ENCODE results near the gene MMP8. TPM values are rescaled to one million over a fixed set of nuclear protein-coding genes. Genes with fewer than 3 reads are reported as not detected.

MMP8 gene
- total RNA-seq, 2 donors from 2014 or later: 0.35 to 0.41 TPM

DNA sequence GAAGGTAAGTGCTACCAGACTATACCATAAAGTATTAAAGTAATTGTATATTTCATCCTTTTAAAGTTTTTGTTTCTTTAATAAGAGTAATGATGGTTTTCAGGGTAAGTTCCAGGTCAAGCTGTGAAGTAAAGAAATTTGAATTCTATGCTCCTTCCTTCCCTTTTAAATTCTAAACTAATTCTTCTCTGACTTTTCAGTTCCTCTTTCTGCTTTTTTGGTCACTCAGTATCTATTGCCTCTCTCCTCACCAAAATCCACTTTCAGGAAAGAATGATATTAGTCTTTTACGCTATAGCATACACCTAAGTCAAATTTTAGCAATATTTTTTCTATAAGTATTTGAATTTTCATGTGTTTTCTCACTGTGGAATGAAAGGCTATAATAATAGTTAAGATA, 8.2 kb downstream of the MMP8 start:
- no peak for DNase-seq (ENCODE audit: low spot score)
- Histone ChIP-seq H3K9me3 (no peaks in the 10 kb centered on the region), H3K36me3 (no peaks in the 10 kb centered on the region), H3K27me3 (no peaks in the 10 kb centered on the region), H3K4me3 (no peak overlapping the region), H3K4me1 (no peaks in the 10 kb centered on the region), H3K27ac (no peak overlapping the region)
- TF ChIP-seq, protein P1, sequence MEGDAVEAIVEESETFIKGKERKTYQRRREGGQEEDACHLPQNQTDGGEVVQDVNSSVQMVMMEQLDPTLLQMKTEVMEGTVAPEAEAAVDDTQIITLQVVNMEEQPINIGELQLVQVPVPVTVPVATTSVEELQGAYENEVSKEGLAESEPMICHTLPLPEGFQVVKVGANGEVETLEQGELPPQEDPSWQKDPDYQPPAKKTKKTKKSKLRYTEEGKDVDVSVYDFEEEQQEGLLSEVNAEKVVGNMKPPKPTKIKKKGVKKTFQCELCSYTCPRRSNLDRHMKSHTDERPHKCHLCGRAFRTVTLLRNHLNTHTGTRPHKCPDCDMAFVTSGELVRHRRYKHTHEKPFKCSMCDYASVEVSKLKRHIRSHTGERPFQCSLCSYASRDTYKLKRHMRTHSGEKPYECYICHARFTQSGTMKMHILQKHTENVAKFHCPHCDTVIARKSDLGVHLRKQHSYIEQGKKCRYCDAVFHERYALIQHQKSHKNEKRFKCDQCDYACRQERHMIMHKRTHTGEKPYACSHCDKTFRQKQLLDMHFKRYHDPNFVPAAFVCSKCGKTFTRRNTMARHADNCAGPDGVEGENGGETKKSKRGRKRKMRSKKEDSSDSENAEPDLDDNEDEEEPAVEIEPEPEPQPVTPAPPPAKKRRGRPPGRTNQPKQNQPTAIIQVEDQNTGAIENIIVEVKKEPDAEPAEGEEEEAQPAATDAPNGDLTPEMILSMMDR (IDR thresholded peaks at IDR 0.05): no peak

DNA sequence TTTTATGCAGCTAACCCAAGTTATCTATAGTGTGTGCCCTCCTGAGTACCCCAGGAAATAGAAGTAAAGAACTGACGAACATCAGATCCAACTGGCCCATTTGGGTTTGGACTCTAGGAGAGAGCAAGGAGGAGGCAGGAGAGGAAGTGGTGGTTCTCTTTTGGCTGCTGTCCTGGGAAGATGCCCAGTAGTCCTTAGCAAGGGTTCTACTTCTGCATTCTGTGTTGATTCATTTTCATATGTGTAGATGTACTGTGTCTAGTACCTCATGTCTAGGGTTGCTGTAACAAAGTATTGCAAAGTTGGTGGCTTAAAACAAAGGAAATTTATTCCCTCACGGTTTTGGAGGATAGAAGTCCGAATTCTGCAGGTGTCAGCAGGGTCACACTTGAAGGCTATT, 12.6 kb downstream of the MMP8 start:
- no peaks in the 10 kb centered on the region for H3K27me3 ChIP-seq
- no peaks in the 10 kb centered on the region for H3K4me1 ChIP-seq
- H3K27ac ChIP-seq: no peak overlapping the region
- no peak for DNase-seq (ENCODE audit: low spot score)
- TF ChIP-seq, protein P1 (IDR thresholded peaks at IDR 0.05): no peak
- H3K9me3 ChIP-seq: no peaks in the 10 kb centered on the region
- no peaks in the 10 kb centered on the region for H3K36me3 ChIP-seq
- no peak overlapping the region for H3K4me3 ChIP-seq

DNA sequence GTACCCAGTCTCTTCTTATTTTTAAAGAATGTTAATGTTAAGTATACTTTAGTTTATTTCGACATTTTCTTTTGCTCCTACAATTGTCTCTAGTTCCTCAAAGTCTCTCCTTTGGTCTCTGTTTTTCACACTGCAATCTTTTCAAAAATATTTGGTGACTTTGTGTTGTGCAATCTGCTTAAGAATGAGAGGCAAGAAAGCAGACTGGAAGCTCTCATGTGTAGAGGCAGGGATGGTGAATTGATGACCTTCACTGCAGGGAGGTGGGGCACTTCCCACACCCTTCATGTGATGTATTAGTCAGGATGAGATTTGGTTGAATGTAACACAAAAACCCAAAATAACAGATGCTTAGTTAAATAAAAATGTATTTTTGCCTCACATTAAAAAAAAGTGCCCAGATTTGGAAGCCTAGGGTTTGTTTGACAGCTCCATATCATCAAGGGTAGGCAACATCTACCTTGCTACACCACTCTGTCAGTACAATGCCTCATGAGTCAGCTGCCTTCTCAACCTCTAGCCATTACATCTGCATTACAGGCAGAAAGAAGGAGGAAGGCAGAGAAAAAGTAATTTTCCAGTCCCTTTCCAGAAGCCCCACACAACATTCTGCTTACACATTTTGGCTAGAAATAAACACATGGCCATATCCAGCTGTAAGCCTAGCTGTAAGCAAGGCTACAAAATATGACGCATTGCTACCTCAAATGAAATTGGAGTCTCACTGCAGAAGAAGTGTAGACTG, 15.4 kb downstream of the MMP8 start:
- Histone ChIP-seq H3K9me3 (no peaks in the 10 kb centered on the region), H3K4me3 (no peak overlapping the region), H3K27ac (no peak overlapping the region), H3K4me1 (no peaks in the 10 kb centered on the region), H3K27me3 (no peaks in the 10 kb centered on the region), H3K36me3 (no peaks in the 10 kb centered on the region)
- DNase-seq (ENCODE audit: low spot score): no peak
- TF ChIP-seq, protein P1 (IDR thresholded peaks at IDR 0.05): no peak

DNA sequence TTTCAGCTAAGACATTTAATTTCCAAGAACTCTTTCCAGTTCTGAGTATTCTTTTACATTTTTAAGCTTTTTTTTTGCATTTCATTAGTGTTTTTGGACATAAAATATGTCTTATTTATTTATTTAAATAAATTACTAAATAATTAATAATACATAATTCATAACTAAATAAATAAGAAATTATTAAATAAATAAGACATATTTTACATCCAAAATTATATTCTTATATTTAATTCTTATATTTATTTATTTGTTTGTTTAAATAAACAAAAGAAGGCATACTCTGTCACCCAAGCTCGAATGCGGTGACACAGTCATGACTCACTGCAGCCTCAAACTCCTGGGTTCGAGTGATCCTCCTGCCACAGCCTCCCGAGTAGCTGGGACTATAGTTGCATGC, 16.1 kb downstream of the MMP8 start:
- H3K9me3 ChIP-seq: no peaks in the 10 kb centered on the region
- H3K27me3 ChIP-seq: no peaks in the 10 kb centered on the region
- H3K36me3 ChIP-seq: no peaks in the 10 kb centered on the region
- TF ChIP-seq, protein P1 (IDR thresholded peaks at IDR 0.05): no peak
- no peak overlapping the region for H3K4me3 ChIP-seq
- no peak for DNase-seq (ENCODE audit: low spot score)
- no peaks in the 10 kb centered on the region for H3K4me1 ChIP-seq
- no peak overlapping the region for H3K27ac ChIP-seq

DNA sequence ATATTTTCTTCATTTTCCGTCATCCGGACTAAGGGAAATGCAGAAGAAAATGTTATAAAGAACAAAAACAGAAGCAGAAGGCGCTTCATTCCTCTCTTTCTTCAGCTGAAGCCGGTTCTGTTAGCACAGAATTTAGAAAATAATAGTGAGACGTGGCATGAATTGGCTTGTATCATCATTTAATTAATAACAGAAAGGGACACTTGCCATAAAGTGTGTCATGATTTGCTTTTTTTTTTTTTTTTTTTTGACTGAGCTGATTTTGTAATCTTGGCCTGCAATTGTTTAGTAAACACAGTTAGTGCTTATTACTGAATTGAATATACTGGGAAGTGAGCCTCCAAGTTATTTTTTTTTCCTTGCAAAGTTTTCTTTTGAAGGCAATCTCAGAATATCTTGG, 19.1 kb downstream of the MMP8 start, which contains the start of gene MMP27:
TSS of gene MMP27 (minus strand) at position 144 of the 400 bp plus-strand sequence. CDS start at position 89, 55 bp downstream.
- H3K4me3 ChIP-seq: no peak within 1 kb of the TSS
- TF ChIP-seq, protein P1 (IDR thresholded peaks at IDR 0.05): no peak

DNA sequence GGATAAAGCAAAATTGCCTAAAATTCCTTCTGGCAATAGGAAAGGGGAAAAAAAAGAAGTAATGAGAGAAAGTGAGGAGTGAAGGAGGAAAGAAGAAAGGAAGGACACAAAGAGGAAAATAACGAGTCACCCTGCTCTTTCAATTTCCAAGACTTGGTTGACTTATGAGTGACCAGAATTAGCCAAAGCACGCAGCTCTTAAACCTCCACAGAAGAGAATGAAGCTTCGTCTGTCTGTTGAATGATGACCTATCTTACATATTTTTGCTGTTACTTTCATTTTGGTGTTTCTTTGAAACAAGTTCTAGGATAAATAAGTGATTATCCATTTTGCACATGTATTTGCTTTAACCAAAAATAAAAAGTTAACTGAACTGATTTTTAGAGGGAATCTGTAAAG, 19.9 kb downstream of the MMP8 start:
- no peak overlapping the region for H3K4me3 ChIP-seq
- no peaks in the 10 kb centered on the region for H3K4me1 ChIP-seq
- H3K27me3 ChIP-seq: no peaks in the 10 kb centered on the region
- no peak overlapping the region for H3K27ac ChIP-seq
- TF ChIP-seq, protein P1 (IDR thresholded peaks at IDR 0.05): no peak
- no peaks in the 10 kb centered on the region for H3K36me3 ChIP-seq
- no peak for DNase-seq (ENCODE audit: low spot score)
- no peaks in the 10 kb centered on the region for H3K9me3 ChIP-seq

More for the DNA sequence above, 19.1 kb downstream of the MMP8 start, which contains the start of gene MMP27:
- H3K36me3 ChIP-seq: no peaks in the 10 kb centered on the region
- H3K4me1 ChIP-seq: no peaks in the 10 kb centered on the region
- DNase-seq (ENCODE audit: low spot score): no peak
- H3K27me3 ChIP-seq: no peaks in the 10 kb centered on the region
- H3K27ac ChIP-seq: no peak within 1 kb of the TSS
- no peaks in the 10 kb centered on the region for H3K9me3 ChIP-seq
